Activated CD4-positive, alpha-beta T cell treated with anti-CD3 and anti-CD28 coated beads, Interleukin-2, amount 50 U/mL, for 16 hours (primary cell): ENCODE measurements around the gene FOXG1.

ENCODE experiments used
- DNase-seq: peaks from one replicate; pipeline ENCODE4 v3.0.0-alpha.2; 2020

Gene FOXG1

GRCh38 chr14:28766469-28766955 lies at the start of gene FOXG1:
Gene FOXG1 (plus strand): TSS chr14:28766787. CDS start chr14:28767280, 493 bp downstream.
- no peak for DNase-seq

DNA sequence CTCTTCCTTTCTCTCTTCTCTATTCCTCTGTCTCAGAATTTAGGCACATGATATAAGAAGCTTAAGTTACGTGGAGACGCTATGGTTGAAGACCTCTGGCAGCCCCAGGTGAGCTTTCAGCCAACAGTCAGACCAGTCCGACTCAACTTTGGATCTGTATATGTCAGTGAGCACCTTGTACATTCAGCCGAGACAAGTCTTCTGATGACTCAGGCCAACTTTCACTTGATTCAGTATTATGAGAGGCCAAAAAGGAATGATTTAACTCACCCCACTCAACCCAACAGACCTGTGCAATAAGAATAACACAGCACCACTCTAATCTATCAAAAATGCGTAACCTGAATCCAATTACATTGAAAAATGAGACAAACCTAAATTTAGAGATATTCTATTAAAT lies 47.5 kb upstream of the FOXG1 start:
- DNase-seq = no peak

DNA sequence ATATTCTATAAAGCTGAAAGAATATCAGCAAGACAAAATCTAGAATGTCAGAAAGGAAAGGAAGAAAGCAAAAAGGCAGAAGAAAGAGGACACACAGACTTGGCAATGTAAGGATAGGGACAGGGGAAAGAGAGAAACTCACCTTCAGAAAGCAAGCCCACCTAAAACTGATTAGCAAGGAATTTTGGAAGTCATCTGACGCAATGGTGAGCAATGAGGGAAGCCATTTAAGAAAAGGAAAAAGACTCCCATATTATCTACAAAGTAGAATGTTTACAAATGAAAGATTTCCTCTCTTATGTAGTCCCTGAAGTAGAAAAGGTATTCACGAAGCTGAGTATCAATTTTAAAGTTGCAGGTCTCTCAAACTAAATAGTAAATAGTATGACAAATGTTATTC lies 35.2 kb upstream of the FOXG1 start:
- DNase-seq = no peak

DNA sequence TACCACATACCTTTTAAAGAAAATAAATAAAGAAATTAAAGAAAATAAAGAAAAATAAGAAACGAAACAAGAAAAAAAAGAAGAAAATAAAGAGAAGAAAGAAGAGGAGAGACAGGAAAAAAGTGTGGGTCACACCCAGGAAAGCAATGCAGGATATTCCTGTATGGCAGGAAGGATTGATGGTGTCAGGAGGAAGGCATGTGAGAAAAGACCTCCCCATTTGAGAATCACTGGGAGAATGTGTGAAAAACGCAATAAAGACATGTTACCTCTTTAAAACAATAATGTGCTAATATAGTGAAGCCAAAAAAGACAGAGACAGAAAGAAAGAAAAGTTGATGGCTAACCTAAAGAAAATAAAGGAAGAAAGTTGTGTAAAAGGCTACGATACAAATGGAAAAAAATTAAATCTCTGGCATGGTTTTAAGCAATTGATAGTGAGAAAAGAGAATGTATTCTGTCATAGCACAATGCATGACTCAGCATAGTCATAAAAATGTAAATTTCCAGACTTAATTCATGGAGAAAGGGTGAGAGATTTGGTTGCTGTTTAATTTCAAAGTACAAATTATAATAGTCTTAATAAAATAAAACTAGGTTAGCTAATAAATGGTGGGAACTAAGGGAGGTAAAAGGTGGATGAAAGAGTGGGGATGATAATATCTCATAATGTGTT lies 24.3 kb upstream of the FOXG1 start:
- DNase-seq = no peak

DNA sequence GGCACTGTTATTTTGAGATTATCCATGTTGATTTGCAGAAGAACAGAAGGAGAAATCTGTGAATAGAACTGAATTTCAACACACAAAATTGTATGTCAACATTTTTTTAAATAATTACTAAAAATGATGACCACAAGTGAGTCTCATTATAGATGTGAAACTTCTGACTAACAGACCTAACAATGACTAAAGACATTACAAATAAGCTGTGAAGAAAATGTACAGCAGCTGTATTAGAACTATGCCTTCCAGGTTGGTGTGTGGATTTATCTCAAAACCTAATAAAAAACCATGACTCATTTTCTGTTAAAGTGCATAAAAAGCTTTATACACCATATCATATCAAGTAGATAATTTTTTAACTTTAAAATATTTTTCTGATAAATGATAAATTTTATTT lies 22.5 kb upstream of the FOXG1 start:
- no peak for DNase-seq

DNA sequence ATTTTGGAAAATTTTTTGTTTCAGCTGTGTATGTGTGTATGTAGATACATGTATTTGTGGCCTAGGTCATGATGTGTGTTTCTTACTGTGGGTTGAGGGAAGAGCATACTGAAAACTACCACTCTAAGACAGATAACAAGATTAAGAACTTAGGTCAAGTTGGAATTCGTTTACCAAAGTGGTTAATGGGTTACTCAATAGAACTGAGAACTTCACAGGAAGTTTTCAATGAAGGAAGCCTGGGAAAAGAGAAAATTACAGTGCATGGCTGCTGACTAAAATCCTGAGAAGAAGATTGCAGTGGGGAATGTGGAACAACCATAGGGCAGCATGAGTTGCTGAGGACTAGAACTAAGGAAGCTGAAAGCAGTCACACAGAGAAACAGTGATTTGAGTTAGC lies 21.4 kb upstream of the FOXG1 start:
- no peak for DNase-seq

DNA sequence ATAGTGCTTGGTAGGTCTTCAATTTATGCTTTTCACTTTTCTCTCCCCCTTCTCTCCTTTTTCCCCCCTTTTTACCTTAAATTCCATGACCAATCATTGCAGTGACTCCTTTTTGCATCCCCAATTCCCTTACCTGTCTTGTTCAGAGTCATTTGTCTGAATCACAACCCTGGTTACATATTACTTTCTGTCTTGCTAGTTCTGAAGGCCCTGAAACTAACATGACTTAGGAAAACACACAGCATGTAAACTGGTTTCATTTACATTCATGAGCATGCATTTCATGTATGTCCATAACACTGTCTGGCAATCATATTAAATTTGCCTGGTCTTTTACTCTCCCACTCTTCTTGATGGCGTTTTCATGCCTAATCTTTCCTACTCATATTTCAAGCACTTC lies 20.3 kb upstream of the FOXG1 start:
- no peak for DNase-seq

DNA sequence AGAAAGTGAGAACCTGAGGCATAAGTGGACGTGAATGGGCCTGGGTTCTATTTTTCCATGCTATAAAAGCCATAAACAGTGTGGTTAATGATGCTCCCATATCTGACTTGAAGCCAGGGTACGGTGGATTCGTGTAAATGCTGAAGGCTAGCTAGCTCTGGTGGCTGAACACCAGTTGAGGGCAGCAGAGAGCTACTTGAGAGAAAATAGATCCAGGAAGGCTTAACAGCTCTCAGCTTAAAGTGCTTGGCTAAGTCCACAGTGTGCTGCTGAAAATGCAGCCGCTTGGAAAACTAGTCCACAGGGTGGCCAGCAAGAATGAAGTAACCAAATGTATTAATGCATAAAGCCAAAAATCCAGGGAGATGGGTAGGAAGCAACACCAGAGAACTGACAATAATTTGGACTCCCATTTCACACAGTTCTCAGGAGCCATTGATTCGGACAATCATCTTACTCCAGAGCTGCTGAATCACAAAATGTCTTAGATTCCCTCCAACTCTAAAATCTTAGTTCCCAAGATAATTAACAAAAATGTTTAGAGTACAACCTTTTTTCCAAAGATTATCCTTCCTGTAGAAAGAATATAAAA lies 15.0 kb upstream of the FOXG1 start:
- DNase-seq = peak; percentile 31

DNA sequence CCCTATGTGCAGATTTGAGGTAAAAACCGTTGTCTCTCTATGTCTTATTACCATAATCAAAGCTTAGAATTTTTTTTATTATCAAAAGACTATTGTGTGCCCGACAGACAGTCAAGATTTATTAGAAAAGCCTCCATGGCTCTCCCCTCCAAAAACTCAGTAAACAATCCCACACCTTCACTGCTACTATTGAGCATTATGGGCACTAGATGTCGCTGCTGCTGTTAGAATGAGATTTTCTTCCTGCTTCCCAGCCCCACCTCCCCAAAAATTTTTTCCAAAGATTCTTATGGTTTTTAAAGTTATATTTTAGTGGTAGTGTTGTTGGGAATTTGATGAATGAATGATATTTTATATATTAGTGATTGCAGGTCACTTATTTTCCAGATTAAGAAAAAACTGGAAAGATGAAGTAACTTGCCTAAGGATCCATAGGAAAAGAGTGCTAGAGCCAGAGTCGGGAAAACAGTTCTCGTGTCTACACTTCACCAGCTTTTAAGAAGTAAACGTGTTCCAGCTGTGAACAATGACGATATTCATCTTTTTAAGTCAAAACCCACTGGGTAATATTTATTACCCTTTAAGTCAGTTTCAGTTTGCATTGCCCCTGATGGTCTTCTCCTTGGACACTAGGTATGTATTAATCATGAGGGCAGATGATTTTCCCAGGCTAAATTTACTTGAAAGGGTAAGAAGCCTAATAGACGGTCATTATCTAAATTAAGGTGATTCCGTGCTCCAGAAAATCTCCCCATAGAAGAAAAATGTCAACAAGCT lies 12.2 kb upstream of the FOXG1 start:
- DNase-seq = peak; percentile 14

- no peak for DNase-seq
These were observed 11.3 kb upstream of the FOXG1 start for GRCh38 chr14:28755198-28755815.

- DNase-seq = no peak
These were observed 10.7 kb upstream of the FOXG1 start for GRCh38 chr14:28755884-28756268.

- DNase-seq = no peak
These were observed 10.2 kb upstream of the FOXG1 start for GRCh38 chr14:28756269-28756883.

- DNase-seq = no peak
These were observed 9.6 kb upstream of the FOXG1 start for GRCh38 chr14:28756884-28757570.

DNA sequence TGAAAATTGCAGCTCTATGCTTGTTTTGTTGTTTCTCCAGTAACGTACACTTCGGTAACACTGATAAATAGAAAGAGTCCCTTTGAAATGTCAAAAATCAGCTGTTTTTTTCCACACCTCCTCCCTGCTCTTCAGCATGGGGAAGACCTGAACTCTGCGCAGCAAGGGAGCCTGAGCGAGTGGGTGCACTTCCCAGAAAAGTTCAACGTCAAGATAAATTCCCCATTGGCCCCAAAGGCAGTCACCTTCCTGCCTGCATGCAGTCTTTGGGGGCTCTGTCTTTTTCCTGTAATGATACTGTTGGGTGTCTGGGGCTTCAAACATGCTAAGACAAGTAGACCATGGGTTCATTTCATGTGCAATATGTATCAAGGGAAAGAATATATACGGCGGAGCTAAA lies 8.8 kb upstream of the FOXG1 start:
- no peak for DNase-seq

GRCh38 chr14:28758253-28758884 lies 8.2 kb upstream of the FOXG1 start:
- DNase-seq = no peak

- DNase-seq = no peak
These were observed 7.5 kb upstream of the FOXG1 start for GRCh38 chr14:28758885-28759652.

GRCh38 chr14:28759653-28760313 lies 6.8 kb upstream of the FOXG1 start:
- no peak for DNase-seq

GRCh38 chr14:28760431-28760996 lies 6.1 kb upstream of the FOXG1 start:
- DNase-seq = no peak

- no peak for DNase-seq
These were observed 4.9 kb upstream of the FOXG1 start for GRCh38 chr14:28761438-28762291.
